Measurements from ENCODE around the gene NTN4.
"Not testable (repeated sequence)": the region's sequence is repeated elsewhere in the genome, so short reads cannot be mapped to it uniquely, and the experiment has no call there.

NTN4 gene

DNA sequence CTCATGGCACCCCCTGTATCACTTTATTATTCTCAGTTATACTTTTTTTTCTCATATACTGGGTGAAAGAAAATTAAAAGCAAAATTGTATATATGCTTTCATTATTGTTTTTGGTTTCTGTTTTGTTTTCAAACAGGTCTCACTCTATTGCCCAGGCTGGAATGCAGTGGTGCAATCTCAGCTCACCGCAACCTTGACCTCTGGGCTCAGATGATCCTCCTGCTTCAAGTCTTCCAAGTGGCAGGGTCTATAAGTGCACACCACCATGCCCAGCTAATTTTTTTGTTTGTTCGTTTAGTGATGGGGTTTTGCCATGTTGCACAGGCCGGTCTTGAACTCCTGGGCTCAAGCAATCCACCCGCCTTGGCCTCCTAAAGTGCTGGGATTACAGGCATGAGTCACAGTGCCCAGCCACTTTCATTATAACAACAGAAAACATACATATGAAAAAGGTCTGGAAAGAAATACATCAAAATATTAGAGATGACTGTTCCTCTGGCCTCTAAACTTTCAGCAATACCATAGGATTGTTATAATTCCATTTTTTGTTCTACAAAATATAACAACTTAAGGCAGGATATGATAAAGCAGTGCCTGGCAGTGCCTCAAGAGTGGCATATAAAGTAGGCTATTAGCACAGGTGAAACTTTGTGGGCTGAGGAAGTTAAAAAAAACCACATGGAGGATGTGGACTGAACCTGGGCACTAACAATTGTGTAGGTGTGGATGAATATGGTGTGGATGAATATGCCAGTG lies 5.8 kb upstream of the NTN4 start:
- DNase-seq (ENCODE audit: low spot score), result no peak

- DNase-seq (ENCODE audit: low spot score), result no peak
Measured at GRCh38 chr12:95790917-95791849, 619 bp upstream of the NTN4 start.

DNA sequence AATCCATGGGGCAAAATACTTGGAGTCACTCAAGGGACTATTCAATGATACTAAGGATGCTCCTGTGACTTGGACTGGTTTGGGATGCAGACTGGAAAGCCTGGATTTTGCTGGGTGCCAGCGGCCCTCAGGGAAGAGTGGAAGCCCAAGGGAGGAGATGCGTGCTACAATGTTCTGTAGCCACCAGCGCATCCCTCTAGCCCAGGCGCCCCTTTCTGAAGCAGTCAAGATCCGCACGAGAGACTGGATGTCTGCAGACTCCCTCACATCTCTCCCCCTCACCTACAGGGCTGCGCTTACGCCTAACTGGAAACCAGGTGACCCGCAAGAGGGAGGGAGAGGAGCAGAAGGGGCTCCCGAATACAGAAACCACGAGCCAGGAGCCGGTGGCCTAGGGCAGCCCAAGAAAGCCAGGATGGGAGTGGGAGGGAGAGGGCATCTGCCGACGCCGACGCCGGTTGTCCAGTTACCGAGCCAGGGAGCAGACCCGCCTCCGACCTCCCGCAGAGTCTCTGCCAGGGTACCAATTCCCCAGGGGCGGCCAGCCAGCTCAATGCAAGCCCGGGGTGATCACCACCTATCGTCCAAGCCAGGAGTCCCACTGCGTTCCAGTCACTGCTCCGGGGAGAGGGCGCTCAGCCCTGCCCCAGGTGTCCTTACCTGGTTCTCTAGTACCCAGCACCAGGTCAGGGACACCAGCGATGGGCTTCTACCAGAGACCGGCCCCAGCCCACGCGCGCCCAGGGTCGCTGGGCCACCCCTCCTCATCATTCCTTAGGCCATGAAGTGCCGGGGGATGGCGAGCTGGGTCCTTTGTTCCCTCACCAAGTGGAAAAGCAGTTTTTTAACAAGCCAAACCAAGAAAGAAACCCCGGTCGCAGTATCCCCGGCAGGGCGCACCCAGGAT lies 1.2 kb downstream of the NTN4 start:
- no peak for DNase-seq (ENCODE audit: low spot score)

DNA sequence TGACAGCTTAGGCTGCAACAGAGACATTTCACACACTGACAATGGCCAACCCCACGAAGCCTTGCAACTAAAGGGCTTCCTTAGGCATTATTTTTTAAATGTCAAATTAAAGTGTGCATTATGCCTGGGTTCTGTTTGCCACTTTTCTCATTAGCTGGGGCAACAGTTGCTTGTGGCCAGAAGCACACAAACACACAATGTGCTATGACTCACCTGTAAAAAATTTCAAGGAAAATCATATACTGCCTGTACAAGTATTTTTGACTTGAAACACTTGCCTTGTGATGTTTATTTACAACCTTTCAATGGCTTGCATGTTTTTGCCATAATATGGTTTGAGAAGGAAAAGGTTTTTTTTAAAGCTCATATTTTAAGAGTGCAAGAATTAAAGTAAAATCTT lies 1.9 kb downstream of the NTN4 start:
- no peak for DNase-seq (ENCODE audit: low spot score)

DNA sequence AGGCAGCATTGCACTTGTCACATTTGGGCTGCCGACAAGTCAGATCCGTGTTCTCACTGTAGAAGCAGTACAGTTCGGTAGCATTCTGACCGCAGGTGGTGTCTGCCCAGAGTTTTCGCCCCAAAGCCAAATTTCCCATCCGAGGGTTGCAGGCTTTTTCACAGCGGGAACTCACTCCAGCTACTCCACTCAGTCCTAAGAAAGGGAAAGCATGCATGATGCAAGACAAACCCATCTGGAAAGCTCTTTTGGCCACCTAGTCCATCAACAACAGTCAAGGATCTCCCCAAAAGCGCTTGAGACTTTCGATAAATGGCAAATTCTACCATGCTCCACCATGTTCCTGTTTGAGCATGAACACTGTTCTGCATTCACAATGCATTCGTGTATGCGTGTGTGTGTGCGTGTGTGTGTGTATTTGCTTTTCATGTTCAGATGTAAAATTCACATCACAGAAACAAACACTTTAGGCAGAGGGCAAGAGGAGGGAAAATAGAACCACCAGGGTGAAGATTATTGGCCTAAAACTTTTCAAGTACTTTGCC lies 3.2 kb downstream of the NTN4 start:
- no peak for DNase-seq (ENCODE audit: low spot score)

DNA sequence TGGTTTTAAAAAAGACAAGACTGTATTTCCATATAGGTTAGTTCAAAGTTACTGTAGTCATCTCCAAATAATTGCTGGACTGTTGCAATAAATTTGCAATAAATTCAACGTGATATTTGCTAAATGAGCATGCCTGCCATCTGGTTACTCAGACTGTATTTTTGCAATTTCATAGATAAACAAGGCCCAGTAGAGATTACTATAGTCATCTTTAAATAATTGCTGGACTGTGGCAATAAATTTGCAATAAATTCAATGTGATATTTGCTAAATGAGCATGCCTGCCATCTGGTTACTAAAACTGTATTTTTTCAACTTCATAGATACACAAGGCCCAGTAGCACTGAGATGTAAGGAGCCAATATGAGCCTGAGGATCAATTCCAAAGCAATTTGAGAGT lies 5.6 kb downstream of the NTN4 start:
- DNase-seq (ENCODE audit: low spot score), result no peak

GRCh38 chr12:95784286-95784685 lies 6.3 kb downstream of the NTN4 start:
- DNase-seq (ENCODE audit: low spot score), result no peak

DNA sequence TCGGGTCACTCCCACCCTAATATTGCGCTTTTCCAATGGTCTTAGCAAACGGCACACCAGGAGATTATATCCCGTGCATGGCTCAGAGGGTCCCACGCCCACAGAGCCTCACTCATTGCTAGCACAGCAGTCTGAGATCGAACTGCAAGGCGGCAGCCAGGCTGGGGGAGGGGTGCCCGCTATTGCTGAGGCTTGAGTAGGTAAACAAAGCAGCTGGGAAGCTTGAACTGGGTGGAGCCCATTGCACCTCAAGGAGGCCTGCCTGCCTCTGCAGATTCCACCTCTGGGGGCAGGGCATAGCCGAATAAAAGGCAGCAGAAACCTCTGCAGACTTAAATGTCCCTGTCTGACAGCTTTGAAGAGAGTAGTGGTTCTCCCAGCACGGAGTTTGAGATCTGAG lies 15.1 kb downstream of the NTN4 start:
- not testable (repeated sequence) for DNase-seq (ENCODE audit: low spot score)

DNA sequence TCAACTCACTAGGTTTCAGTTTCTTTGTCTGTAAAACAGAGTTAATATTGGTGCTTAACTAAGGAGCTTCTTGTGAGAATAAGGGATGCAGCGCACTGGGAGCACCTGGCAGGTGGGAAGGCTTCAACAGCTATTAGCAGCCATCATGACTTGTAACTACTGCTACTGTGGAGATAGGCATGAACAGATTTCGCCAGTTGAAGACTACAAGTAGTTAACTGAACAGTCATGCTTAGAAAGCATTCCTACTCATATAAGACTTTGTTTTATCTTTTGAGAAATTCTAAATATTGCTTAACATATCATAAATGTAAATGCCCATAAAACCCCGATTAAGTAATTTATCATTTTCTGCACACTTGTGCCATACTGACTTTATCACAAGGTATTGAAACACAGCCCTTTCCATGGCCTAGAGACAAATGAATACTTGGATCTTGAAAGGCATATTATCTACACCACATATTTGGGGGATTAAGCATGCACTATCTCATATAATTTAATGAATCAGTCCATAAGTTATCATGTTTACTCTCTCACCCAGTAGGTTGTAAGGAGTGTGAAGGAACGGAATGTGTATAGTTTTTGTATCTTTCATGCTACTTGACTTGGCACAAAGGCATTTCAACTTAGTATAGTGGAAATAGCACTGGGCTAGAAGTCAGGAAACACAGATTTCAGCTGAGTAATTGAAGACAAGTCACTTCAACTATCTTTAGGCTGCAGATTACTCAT lies 16.1 kb downstream of the NTN4 start:
- no peak for DNase-seq (ENCODE audit: low spot score)

- no peak for DNase-seq (ENCODE audit: low spot score)
Measured at GRCh38 chr12:95773320-95773719, 17.2 kb downstream of the NTN4 start.

GRCh38 chr12:95767703-95768102 lies 22.9 kb downstream of the NTN4 start:
- no peak for DNase-seq (ENCODE audit: low spot score)

DNA sequence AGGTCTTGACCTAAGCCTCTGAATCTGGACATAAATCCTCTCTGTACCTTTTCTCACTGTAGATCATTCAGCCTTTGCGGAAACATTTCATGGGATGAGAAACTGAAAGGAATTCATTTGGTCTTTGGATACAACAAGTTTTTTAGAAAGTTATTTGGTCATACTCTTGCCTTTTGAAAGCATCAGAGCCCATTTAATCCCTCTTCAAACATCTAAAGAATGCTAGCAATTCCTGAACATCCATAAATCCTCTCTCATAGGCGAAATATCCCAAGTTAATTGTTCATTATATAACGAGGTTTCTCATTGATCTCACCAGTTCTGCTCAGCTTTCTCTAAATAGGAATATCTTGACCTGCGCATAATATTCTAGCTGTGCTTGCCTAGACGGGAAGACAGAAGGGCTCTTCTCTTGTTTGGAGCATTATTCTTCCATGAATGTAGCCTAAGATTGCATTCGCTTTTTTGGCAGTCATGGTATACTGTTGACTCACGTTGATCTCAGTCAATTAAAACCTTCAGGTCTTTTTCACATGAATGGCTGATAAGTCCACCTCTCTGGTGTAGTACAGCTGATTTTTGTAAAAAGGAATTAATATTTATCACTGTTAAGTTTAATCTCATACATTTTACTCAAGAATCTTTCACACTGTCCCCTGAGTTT lies 24.1 kb downstream of the NTN4 start:
- no peak for DNase-seq (ENCODE audit: low spot score)

GRCh38 chr12:95764848-95765247 lies 25.7 kb downstream of the NTN4 start:
- no peak for DNase-seq (ENCODE audit: low spot score)

GRCh38 chr12:95763809-95764253 lies 26.7 kb downstream of the NTN4 start:
- DNase-seq (ENCODE audit: low spot score), result no peak

DNA sequence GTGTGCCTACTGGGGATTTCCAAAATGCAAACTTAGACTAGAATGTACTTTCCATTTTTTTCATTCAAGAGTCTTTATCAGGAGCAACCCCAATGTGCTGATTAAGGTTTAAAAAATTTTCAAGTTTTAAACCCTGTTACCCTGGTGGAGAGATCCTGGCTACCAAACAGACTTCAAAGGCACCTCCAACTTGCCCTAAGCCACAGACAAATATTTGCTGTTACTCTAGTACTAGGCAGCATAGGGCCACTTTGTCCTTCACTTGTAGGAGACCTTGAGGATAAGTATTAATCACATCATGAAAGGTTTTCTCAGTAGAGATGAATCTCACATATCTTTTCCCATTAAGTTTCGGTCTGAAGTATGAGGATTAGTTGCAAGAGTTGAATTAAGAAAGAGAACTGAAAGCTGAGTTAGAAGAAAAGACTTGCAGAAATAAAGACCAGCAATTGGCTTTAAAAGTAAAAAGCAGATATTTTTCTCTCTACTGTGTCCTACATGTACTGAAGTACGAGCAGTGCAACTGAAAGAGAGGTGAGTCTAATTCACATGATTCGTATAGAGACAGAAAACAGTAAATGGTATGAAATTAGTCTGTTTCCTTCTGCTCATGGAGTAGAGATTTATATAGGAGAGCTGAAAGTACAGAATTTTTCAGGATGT lies 28.3 kb downstream of the NTN4 start:
- DNase-seq (ENCODE audit: low spot score), result no peak

DNA sequence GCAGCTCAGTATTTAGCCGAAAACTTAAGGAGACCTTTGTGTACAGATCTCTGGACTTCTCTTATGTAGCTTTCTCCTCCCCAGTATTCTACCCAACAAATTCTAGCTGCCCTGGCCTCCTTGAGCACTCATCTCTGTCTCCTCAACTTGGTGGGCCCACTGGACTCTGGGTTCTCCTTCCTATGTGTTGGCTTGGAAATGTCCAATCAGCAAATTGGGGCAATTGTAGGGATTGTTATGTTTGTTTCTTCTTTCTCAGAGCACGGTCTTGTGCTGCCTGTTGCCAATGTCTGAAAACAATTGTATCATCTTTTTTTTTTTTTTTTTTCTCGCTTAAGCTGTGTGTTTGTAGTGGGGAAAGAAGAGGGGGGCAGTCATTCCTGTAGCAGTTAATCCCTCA lies 30.2 kb downstream of the NTN4 start:
- no peak for DNase-seq (ENCODE audit: low spot score)

DNA sequence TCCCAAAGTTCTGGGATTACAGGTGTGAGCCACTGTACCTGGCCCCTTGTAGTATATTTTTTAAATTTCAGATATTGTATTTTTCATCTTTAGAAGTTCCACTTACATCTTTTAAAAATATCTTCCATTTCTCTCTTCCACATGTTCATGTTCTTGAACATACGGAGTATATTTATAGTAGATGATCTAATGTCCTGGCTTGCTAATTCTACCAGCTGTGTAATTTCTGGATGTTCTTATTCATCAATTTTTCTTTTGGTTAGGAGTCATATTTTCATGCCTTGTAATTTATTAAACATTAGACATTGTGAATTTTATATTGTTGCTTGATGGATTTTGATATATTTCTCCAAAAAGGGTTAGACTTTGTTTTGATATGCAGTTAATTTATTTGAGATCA lies 30.8 kb downstream of the NTN4 start:
- no peak for DNase-seq (ENCODE audit: low spot score)

- DNase-seq (ENCODE audit: low spot score), result no peak
Measured at GRCh38 chr12:95759039-95759438, 31.5 kb downstream of the NTN4 start.

GRCh38 chr12:95756362-95756761 lies 34.2 kb downstream of the NTN4 start:
- DNase-seq (ENCODE audit: low spot score), result no peak

GRCh38 chr12:95755261-95755865 lies 35.2 kb downstream of the NTN4 start:
- DNase-seq (ENCODE audit: low spot score), result no peak
